BJ (cell line): ENCODE results near the gene CUL5. TPM values are rescaled to one million over a fixed set of nuclear protein-coding genes. Genes with fewer than 3 reads are reported as not detected.

ENCODE experiments used
- CTCF ChIA-PET: fragments of 350-600 bp; formaldehyde crosslinking; extraction: SDS; loops from one replicate; lab custom pipeline; 2021; ENCODE audit warnings: antibody characterized with exemption, inconsistent platforms; lab: Yijun Ruan, JAX
- POLR2A ChIA-PET: fragments of 300-600 bp; sonication (Branson Sonifier 250); formaldehyde crosslinking; extraction: SDS; loops from one replicate; lab custom pipeline; 2021; ENCODE audit warnings: antibody characterized with exemption; lab: Charles Lee
- DNase-seq: peaks from one replicate; pipeline ENCODE4 v3.0.0-alpha.2; 2011; ENCODE audit warnings: low read depth
- H3K27me3 ChIP-seq: 2 replicates; pipeline ENCODE4 v1.6.0; 2011; ENCODE audit warnings: low read length; ENCODE audit not compliant: control insufficient read depth, insufficient read depth
- H3K36me3 ChIP-seq: 2 replicates; pipeline ENCODE4 v1.5.1; 2011; ENCODE audit warnings: low read length; ENCODE audit not compliant: control insufficient read depth, insufficient read depth
- H3K4me3 ChIP-seq: 2 replicates; pipeline ENCODE4 v1.5.1; 2011; ENCODE audit warnings: low read depth, mild to moderate bottlenecking, control low read depth, low read length
- CTCF ChIP-seq: IDR thresholded peaks from 2 replicates; pipeline ENCODE4 v1.5.1; 2011; ENCODE audit warnings: low read depth, mild to moderate bottlenecking, control low read depth, inconsistent platforms, low read length, moderate library complexity; ENCODE audit not compliant: insufficient read depth
- polyA plus RNA-seq: library from polyadenylated mRNA; depleted of rRNA; stranded (reverse); fragments of >200 nt; gene quantifications from 2 replicates; pipeline ENCODE4 v1.2.3, GENCODE V29; 2011

CUL5 gene
- polyA plus RNA-seq, 1 experiment = 16.8 TPM

- H3K27me3 ChIP-seq = no peaks in the 10 kb centered on the region
- no peak for DNase-seq
- H3K36me3 ChIP-seq = no peaks in the 10 kb centered on the region
- no peak for TF ChIP-seq CTCF
- CTCF ChIA-PET = interaction anchor here (1.4 kb wide), 1 partner anchor 9 kb away, joined by 4 read pairs; no protein-coding TSS in a partner anchor
- POLR2A ChIA-PET = no interaction called here
- H3K4me3 ChIP-seq = no peak overlapping the region
These were observed 38.6 kb upstream of the CUL5 start for GRCh38 chr11:107970049-107970448.

DNA sequence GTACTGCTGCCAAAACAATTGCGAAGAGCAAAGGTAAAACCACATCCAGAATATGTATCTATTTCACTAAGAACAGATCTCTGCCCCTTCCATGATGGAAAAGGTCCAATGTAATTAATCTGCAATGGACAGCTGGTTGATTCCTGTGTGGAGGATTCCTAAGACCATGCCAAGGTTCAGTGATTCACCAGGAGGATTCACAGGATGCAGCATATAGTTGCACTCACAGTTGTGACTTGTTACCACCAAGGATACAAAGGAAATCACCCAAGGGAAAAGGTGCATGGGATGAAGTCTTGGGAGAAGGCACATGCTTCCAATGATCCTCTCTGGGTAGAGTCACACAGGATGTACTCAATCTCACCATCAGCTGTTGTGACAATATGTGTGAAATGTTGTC lies 35.1 kb upstream of the CUL5 start:
- ChIA-PET POLR2A (no interaction called here), CTCF (no interaction called here)
- Histone ChIP-seq H3K27me3 (no peaks in the 10 kb centered on the region), H3K4me3 (no peak overlapping the region), H3K36me3 (no peaks in the 10 kb centered on the region)
- DNase-seq = no peak
- no peak for TF ChIP-seq CTCF

- CTCF ChIA-PET = interaction anchor here (1.3 kb wide), 2 partner anchors 9 to 19 kb away, joined by 3 read pairs; no protein-coding TSS in a partner anchor
- POLR2A ChIA-PET = no interaction called here
- no peaks in the 10 kb centered on the region for H3K27me3 ChIP-seq
- no peak for DNase-seq
- no peak overlapping the region for H3K4me3 ChIP-seq
- no peak for TF ChIP-seq CTCF
- no peaks in the 10 kb centered on the region for H3K36me3 ChIP-seq
These were observed 20.1 kb upstream of the CUL5 start for GRCh38 chr11:107988397-107989158.

DNA sequence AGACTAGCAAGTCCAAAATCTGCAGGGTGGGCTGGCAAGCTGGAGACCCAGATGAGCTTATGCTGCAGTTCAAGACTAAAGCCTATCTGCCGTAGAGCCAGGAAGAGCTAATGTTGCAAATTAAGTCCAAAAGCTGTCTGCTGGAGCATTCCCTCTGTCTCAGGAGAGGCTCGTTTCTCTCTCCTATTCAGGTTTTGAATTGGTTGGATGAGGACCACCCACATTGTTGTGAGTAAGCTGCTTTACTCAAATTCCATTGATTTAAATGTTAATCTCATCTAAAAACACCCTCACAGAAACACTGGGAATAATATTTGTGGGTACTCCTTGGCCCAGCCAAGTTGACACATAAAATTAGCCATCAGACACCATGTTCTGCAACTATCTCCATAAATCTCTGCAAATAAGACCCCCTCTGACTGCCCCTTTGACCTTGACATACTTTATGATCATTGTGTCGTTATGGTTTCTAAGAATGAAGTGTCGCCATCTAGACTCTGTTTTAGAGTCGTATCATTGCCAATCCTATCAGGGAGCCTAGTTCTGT lies 16.8 kb upstream of the CUL5 start:
- CTCF ChIA-PET = interaction anchor here (1.2 kb wide), 1 partner anchor 39 kb away, joined by 3 read pairs; no protein-coding TSS in a partner anchor
- Histone ChIP-seq H3K4me3 (no peak overlapping the region), H3K36me3 (no peaks in the 10 kb centered on the region), H3K27me3 (no peaks in the 10 kb centered on the region)
- POLR2A ChIA-PET = no interaction called here
- no peak for TF ChIP-seq CTCF
- DNase-seq = no peak

DNA sequence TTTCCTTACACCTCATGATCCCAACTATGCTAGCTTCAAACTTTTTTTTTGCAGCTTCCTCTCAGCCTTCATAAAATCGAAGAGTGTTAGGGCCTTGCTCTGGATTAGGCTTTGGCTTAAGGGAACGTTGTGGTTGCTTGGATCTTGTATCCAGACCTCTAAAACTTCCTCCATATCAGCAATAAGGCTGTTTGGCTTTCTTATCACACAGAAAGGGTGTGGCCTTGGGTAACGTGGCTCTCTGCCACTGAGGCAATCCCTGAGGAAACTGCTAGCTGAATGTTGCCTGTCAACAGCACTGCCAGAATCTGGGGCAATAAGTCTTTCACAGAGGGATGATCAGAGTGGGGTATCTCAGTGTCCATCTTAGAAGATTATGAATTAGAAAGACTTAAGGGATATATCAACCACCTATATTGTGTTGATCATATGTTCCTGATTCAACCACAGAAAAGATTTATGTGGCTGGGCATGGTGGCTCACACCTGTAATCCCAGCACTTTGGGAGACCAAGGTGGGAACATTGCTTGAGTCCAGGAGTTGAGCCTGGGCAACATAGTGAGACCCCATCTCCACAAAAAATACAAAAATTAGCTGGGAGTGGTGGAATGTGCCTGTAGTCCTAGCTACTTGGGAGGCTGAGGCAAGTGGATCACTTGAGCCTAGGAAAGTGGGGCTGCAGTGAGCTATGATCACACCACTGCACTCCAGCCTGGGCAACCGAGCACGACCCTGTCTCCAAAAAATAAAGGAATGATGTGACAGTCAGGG lies 12.5 kb upstream of the CUL5 start:
- CTCF ChIA-PET = no interaction called here
- POLR2A ChIA-PET = interaction anchor here (0.7 kb wide), 1 partner anchor 31 kb away, joined by 3 read pairs; no protein-coding TSS in a partner anchor
- DNase-seq = no peak
- no peak for TF ChIP-seq CTCF
- H3K27me3 ChIP-seq = no peaks in the 10 kb centered on the region
- no peak overlapping the region for H3K4me3 ChIP-seq
- H3K36me3 ChIP-seq = no peaks in the 10 kb centered on the region
